ENCODE measurements around the gene PDIA5. TPM values are rescaled to one million over a fixed set of nuclear protein-coding genes. Genes with fewer than 3 reads are reported as not detected.

PDIA5 gene
- total RNA-seq, 4 donors from 2014 or later: 3.9 to 13.0 (median 12.0) TPM

- Histone ChIP-seq H3K36me3 (no peaks in the 10 kb centered on the region), H3K4me1 (peaks cover 28 to 73% (median 62%) of the 10 kb centered on the region in 3 donors), H3K4me3 (no peak overlapping the region), H3K27ac (peak overlapping the region in 3 of 4 donors; percentile 45 to 83 (median 70)), H3K27me3 (no peaks in the 10 kb centered on the region), H3K9me3 (no peaks in the 10 kb centered on the region)
- TF ChIP-seq CTCF (IDR thresholded peaks at IDR 0.05) (no peak), POLR2A (IDR thresholded peaks at IDR 0.05) (no peak)
- no peak for DNase-seq
- intact Hi-C loops (cut with DNase I): no loop called here
- WGBS, 2 donors: 59 to 61% methylated on average over 5 of the region's 6 CpGs
Measured at GRCh38 chr3:123084738-123085237, 18.0 kb downstream of the PDIA5 start.

GRCh38 chr3:123085293-123085931 is 18.6 kb downstream of the PDIA5 start:
- DNase-seq: no peak
- Histone ChIP-seq H3K4me1 (peaks cover 32 to 73% (median 59%) of the 10 kb centered on the region in 3 donors), H3K36me3 (no peaks in the 10 kb centered on the region), H3K27me3 (no peaks in the 10 kb centered on the region), H3K4me3 (no peak overlapping the region), H3K27ac (peak overlapping the region in 3 of 4 donors; percentile 45 to 83 (median 70)), H3K9me3 (no peaks in the 10 kb centered on the region)
- WGBS, 2 donors: 55 to 78% methylated on average over 4 to 6 of the region's 10 CpGs
- TF ChIP-seq CTCF (IDR thresholded peaks at IDR 0.05): no peak
- TF ChIP-seq POLR2A (IDR thresholded peaks at IDR 0.05): no peak
- intact Hi-C loops (cut with DNase I): no loop called here

GRCh38 chr3:123085932-123086627 is 19.3 kb downstream of the PDIA5 start:
- peaks cover 0 to 3% (median 0%) of the 10 kb centered on the region in 3 donors for H3K36me3 ChIP-seq
- DNase-seq: no peak
- no peak overlapping the region for H3K4me3 ChIP-seq
- H3K9me3 ChIP-seq: no peaks in the 10 kb centered on the region
- H3K4me1 ChIP-seq: peaks cover 32 to 72% (median 56%) of the 10 kb centered on the region in 3 donors
- H3K27ac ChIP-seq: peak overlapping the region in 3 of 4 donors; percentile 23 to 83 (median 70)
- TF ChIP-seq CTCF (IDR thresholded peaks at IDR 0.05): no peak
- no peak for TF ChIP-seq POLR2A (IDR thresholded peaks at IDR 0.05)
- no peaks in the 10 kb centered on the region for H3K27me3 ChIP-seq
- 72 to 75% methylated on average over 5 of the region's 5 CpGs for WGBS, 2 donors
- intact Hi-C loops (cut with DNase I): no loop called here

- TF ChIP-seq POLR2A (IDR thresholded peaks at IDR 0.05): no peak
- no peak for TF ChIP-seq CTCF (IDR thresholded peaks at IDR 0.05)
- H3K27ac ChIP-seq: no peak overlapping the region
- 82 to 88% methylated on average over 2 of the region's 2 CpGs for WGBS, 2 donors
- H3K4me1 ChIP-seq: peaks cover 14 to 52% (median 33%) of the 10 kb centered on the region in 3 donors
- H3K9me3 ChIP-seq: no peaks in the 10 kb centered on the region
- H3K4me3 ChIP-seq: no peak overlapping the region
- H3K27me3 ChIP-seq: no peaks in the 10 kb centered on the region
- no peak for DNase-seq
- peaks cover 0 to 25% (median 0%) of the 10 kb centered on the region in 3 donors for H3K36me3 ChIP-seq
- intact Hi-C loops (cut with DNase I): no loop called here
Measured at GRCh38 chr3:123088387-123088786, 21.6 kb downstream of the PDIA5 start.

All from esophagus squamous epithelium (tissue), 5 donors.